ENCODE results near the gene TRIO.

GRCh38 chr5:14467886-14468285 is 324.7 kb downstream of the TRIO start:
- TF ChIP-seq CTCF (conservative IDR thresholded peaks at IDR 0.05; ENCODE audit: low read depth, low read length) (no peak), EZH2 (IDR thresholded peaks at IDR 0.05; ENCODE audit: low read length, unreplicated experiment) (no peak), EZH2phosphoT487 (IDR thresholded peaks at IDR 0.05; ENCODE audit: borderline replicate concordance, low read length) (no peak)
